Left kidney (tissue), 2 donors: ENCODE measurements around the gene UNC13B. TPM values are rescaled to one million over a fixed set of nuclear protein-coding genes. Genes with fewer than 3 reads are reported as not detected.
A peak's percentile ranks its signal among the peaks of the same experiment; 100 is the strongest.
"Not testable (repeated sequence)": the region's sequence is repeated elsewhere in the genome, so short reads cannot be mapped to it uniquely, and the experiment has no call there.

ENCODE experiments used
- DNase-seq: peaks from one replicate; pipeline ENCODE4 v3.0.0-alpha.2; 2013
- polyA plus RNA-seq: library from polyadenylated mRNA; unstranded; fragments of 120-200 nt; gene quantifications from one replicate; pipeline ENCODE4 v1.2.1, GENCODE V29; 2013; ENCODE audit not compliant: insufficient read length

Gene UNC13B
- polyA plus RNA-seq, 1 donor: 27.8 TPM

DNA sequence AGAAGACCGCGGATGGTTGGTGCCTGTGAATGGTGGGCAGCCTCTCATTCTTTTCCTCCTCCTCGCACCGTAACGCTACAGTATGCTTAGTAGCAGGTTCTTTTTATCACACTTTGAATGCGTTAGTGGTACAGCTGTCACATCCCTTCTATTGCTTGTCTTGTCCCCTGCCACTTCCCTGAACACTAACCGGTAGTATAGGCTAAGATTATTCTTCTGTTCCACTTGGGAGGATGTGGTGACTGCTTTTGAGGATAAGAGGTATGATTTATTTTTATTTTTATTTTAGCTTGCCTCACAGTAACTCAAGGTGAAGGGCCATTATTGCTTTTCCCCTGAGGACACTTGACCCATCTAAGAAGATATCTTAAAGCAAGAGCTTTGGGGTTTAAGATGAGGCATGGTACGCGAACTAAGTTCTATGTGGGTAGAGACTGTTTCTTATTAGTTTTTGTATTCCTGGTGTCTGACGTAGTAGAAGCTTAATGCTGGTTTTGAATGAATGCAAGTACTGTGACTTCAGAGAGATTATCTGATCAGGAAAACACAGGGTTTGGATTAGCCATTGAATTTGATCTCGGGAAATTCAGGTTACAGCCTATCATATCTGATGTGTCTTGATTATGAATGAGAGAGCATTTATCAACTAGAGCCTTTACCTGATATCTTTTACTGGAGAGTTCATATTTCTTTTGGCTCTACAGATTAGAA, 951 bp downstream of the UNC13B start:
- DNase-seq: peak; percentile 14

DNA sequence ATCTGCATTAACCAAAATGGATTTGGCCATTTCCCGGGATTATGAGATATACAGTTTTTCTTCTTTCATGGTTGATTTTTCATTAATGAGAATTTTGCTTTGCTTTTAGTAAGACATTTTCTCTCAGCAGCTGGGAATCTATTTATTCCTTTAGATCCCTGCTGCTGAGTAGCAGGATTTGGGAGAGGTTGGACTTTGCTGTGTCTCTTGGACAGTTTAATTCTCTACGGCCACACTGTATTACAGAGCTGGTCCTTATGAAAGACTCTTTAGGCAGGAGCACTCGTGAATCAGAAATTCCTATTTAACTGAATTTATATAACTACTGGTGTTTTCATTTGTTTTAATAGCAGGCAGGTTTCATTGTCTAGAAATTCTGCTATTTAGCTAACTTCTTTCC, 1.6 kb downstream of the UNC13B start:
- DNase-seq: no peak

DNA sequence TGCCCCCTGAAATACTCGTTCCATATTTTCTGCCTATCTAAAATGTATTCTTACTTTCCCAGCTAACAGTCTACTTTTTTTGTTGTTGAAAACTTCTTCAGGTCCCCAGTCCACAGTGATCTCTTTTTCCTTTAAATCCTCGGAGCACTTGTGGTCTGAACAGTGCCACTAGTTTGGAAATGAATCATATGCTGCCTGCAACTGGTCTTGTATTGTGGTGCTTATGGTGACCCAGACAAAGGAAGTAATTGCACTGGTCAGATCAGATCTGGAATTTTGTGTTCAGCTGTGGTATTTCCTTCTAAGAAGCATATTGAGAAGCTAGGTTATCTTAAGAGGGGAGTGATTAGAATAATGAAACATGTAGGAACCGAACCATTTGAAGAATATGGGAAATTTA, 2.9 kb downstream of the UNC13B start:
- no peak for DNase-seq

DNA sequence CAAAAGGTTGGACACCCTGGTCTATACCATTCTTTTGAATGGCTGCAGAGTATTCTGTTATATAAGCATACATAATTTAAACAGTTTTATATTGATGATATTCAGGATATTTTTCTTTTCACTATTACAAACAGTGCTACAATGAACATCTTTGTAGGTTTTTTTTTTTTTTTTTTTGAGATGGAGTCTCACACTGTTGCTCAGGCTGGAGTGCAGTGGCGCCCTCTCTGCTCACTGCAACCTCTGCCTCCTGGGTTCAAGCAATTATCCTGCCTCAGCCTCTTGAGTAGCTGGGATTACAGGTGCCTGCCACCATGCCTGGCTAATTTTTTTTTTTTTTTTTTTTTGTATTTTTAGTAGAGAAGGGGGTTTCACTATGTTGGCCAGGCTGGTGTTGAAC, 5.6 kb downstream of the UNC13B start:
- not testable (repeated sequence) for DNase-seq

DNA sequence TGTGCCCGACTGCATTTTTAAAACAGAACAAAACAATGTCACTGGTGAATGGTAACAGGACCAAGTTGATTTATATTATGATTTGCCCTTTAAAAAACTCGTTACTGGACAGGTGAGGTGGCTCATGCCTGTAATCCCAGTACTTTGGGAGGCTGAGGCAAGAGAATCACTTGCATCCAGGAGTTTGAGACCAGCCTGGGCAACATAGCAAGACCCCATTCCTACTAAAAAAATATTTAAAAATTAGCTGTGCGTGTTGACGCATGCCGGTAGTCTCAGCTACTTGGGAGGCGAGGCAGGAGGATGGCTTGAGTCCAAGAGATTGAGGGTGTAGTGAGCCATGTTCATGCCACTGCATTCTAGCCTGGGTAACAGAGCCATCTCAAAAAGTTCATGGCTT, 7.2 kb downstream of the UNC13B start:
- DNase-seq: no peak

DNA sequence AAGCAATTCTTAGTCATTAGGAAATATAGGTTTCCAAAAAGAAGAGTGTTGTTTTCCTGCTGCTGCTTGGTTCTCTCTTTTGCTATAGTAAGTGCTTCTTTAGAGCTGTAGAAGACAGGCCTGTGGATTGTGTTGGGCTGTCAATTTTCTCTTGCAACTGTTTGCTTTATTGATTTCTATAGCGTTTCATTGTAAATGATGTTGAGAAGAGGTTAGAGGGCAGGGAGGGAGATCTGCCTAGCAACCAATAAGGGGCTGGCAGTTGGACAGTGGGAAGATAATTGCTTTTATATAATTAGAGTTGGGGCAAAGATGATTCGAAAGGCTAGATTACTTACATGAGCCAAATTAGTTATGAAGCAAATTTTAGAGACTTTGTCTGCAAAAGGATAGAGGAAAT, 11.1 kb downstream of the UNC13B start:
- DNase-seq: no peak

DNA sequence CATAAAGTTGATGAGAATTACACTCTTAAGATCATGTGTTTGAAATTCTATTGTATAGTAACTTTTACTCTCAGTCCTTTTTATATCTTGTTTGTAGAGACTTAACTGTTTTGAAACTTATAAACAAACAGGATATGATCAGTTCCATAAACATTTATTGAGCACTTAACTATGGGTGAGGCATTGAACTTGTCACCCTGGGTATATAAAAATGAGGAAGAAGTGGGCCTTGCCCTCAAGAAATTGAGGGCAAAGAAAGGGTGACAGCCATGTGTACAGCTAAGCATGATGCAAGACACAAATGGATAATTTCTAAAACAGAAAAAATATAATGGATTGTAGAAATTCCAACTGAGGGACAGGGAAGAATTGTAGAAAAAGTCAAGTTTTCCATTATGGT, 15.7 kb downstream of the UNC13B start:
- no peak for DNase-seq

DNA sequence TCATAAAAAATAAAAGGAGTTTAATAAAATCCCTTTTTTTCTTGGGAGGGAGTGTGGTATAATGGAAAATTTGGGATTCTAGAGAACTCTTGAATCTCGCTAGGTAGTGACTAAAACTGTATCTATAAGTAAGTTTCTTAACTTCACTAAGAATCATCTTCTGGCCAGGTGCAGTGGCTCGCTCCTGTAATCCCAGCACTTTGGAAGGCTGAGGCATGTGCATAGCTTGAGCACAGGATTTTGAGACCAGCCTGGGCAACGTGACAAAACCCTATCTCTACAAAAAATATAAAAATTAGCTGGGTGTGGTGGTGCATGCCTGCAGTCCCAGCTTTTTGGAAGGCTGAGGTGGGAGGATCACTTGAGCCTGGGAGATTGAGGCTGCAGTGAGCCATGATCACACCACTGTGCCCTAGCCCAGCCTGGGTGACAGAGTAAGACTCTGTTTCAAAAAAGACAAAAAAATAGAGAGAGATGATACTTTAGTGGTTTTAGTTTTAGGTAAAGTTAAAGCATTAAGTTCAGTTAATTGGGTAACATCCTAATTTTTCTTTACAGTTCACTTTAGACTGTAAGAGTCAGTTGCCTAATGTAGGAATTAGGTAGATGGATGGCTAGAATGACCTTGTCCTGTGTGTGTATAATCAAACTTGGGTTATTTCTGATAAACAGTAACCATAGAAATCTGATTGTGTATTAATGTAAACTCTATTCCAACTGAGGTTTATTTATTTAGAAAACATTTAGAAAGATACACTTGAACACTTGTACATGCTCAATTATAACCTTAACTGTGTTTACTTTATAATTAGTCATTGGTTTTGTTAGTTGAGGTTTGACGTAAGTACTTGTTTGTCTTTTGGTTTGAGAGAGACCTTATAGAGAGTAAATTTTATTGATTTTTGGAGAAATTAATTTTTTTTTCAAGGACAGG, 17.8 kb downstream of the UNC13B start:
- no peak for DNase-seq

DNA sequence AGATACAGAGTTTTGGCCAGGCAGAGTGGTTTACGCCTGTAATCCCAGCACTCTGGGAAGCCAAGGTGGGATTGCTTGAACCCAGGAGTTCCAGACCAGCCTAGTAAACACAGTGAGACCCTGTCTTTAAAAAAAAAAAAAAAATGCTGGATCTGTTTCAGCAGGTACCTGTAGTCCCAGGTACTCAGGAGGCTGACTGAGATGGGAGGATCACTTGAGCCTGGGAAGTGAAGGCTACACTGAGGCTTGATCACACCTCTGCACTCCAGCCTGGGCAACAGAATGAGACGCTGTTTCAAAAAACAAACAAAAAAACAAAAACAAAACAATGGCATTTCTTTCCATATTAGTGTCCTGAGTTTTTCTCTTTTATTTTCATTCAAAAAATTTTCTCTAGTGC, 19.0 kb downstream of the UNC13B start:
- DNase-seq: no peak

DNA sequence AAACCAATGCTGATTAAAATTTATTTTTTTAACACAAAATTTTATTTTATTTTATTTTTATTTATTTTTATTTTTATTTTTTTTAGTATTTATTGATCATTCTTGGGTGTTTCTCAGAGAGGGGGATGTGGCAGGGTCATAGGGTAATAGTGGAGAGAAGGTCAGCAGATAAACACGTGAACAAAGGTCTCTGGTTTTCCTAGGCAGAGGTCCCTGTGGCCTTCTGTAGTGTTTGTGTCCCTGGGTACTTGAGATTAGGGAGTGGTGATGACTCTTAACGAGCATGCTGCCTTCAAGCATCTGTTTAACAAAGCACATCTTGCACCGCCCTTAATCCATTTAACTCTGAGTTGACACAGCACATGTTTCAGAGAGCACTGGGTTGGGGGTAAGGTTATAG, 20.6 kb downstream of the UNC13B start:
- not testable (repeated sequence) for DNase-seq

DNA sequence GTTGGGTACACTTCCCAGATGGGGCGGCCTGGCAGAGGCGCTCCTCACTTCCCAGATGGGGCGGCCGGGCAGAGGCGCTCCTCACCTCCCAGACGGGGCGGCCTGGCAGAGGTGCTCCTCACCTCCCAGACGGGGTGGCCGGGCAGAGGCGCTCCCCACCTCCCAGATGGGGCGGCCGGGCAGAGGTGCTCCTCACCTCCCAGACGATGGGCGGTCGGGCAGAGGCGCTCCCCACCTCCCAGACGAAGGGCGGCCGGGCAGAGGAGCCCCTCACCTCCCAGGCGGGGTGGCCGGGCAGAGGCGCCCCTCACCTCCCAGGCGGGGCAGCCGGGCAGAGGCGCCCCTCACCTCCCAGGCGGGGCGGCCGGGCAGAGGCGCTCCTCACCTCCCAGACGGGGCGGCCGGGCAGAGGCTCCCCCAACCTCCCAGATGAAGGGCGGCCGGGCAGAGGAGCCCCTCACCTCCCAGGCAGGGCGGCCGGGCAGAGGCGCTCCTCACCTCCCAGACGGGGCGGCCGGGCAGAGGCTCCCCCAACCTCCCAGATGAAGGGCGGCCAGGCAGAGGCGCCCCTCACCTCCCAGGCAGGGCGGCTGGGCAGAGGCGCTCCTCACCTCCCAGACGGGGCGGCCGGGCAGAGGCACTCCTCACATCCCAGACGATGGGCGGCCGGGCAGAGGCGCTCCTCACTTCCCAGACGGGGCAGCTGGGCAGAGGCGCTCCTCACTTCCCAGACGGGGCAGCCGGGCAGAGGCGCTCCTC, 21.4 kb downstream of the UNC13B start:
- not testable (repeated sequence) for DNase-seq

DNA sequence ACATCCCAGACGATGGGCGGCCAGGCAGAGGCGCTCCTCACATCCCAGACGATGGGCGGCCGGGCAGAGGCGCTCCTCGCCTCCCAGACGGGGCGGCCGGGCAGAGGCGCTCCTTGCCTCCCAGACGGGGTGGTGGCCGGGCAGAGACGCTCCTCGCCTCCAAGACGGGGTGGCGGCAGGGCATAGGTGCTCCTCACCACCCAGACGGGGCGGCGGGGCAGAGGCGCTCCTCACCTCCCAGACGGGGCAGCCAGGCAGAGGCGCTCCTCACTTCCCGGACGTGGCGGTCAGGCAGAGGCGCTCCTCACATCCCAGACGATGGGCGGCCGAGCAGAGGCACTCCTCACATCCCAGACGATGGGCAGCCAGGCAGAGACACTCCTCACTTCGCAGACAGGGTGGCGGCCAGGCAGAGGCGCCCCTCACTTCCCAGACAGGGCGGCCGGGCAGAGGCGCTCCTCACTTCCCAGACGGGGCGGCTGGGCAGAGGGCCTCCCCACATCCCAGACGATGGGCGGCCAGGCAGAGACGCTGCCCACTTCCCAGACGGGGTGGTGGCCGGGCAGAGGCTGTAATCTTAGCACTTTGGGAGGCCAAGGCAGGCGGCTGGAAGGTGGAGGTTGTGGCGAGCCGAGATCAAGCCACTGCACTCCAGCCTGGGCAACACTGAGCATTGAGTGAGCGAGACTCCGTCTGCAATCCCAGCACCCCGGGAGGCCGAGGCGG, 22.1 kb downstream of the UNC13B start:
- not testable (repeated sequence) for DNase-seq

DNA sequence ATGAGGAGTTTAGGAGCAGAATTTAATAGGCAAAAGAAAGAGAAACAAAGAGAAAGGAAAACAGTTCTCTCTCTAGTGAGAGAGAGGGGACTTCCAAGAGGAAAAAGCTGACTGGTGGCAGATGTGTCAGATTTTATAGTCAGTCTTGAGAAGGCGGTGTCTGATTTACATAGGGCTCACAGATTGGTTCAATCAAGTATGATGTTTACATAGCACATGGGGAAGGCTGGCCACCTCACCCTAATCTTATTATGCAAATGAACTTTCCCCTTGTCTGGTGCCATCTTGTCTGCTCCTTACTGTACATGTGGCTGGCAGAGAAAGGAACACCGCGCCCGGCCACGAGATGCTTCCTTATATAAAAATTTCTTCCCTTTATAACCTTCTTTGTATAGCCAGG, 24.7 kb downstream of the UNC13B start:
- no peak for DNase-seq

DNA sequence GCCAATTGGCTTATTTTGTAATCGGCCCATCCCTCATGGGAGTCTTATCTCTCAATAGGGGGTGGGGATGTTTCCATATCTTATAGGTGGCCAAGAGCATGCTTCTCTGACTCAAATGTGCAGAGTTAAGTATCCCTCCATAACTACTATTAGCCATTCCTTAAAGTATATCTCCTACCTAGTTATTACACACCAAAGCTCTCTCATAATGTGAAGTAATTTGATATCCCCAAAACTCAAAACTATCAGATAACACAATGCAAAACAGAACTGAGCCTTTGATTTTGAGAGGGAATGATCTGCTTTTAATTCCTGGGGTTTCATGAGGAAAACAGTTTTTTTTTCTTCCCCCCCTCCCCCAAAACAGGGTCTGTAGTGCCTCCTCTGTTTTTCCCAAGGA, 28.4 kb downstream of the UNC13B start:
- no peak for DNase-seq

DNA sequence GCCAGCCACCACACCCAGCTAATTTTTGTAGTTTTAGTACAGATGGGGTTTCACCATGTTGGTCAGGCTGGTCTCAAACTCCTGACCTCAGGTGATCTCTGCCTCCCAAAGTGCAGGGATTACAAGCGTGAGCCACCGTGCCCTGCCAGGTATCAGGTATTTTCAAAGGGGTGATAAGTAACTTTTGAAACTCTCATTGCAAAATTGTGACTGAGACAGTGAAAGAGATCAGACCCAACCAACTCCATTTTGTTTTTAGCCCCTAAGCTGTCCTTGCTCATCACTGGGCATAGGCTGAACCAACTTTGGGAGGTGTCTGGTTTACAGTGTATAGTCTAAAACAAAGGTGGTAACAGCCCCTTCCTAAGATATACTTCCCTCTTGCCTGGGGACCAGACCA, 29.3 kb downstream of the UNC13B start:
- DNase-seq: no peak

DNA sequence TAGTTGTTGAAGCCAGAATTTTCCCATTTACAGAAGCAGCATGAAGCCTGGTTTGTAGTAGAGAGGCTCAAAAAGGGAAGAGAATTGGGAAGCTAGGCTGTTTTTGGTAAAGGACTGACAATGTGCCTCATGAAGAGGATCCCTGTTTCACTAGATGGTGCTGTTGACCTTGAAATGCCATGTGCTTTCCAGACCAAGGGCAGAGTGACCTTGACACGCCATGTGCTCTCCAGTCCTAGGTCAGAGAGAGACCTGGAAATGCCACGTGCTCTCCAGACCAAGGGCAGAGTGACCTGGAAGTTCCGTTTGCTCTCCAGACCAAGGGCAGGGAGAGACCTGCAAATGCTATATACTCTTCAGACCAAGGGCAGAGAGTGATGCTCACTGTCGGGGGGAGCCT, 32.0 kb downstream of the UNC13B start:
- DNase-seq: no peak

DNA sequence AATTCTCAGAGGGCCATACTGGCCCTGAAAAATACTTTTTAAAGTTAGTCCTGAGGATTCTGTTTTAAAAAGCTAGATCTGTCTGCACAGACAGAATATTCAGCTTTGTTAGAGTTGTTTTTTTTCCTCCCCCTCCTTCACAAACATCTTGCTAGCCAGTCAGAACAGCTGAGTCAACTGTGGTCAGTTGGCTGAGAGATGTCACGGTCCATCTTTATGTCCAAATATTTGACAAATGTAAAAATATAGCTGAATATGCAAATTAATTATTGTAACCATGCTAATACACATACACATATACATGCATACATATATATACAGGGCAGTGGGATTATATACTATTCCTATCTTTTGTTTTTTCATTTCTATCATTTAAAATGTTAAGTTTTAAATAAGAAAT, 33.9 kb downstream of the UNC13B start:
- DNase-seq: no peak

DNA sequence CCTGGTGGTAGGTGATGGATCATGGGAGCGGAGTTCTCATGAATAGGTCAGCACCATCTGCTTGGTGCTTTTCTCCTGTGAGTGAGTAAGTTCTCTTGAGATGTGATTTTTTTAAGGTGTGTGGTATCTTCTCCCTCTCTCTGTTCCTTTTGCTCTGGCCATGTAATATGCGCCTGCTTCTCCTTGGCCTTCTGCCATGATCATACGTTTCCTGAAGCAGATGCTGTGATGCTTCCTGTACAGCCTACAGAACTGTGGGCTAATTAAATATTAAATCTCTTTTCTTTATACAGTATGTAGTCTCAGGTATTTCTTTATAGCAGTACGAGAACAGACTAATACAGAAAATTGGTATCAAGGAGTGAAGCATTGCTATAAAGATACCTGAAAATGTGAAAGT, 36.4 kb downstream of the UNC13B start:
- DNase-seq: no peak

DNA sequence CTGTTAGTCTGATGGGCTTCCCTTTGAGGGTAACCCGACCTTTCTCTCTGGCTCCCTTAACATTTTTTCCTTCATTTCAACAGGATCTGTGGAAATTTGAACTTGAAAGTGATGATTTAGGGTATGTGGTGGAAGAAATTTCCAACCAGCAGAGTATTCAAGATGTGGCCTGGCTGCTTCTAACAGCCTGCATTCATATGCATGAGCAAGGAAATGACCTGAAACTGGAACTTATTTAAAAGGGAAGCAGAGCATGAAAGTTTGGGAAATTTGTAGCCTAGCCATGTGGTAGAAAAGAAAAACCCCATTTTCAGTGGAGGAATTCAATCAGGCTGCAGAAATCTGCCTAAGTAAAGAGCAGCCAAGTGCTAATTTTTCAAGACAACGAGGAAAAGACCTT, 41.7 kb downstream of the UNC13B start:
- no peak for DNase-seq

DNA sequence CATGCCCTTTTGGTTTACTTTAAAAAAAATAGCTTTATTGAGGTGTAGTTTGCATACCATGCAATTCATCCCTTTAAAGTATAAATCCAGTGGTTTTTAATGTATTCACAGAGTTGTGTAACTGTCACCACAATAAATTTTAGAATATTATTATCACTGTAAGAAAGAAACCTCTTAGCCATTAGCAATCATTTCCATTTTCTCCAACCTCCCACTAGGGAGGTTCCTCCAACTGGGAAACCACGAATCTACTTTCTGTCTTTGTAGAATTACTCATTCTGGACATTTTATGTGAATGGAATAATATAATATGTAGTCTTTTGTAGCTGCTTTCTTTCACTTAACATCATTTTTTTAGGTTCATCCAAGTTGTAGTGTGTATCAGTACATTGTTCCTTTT, 43.5 kb downstream of the UNC13B start:
- no peak for DNase-seq

DNA sequence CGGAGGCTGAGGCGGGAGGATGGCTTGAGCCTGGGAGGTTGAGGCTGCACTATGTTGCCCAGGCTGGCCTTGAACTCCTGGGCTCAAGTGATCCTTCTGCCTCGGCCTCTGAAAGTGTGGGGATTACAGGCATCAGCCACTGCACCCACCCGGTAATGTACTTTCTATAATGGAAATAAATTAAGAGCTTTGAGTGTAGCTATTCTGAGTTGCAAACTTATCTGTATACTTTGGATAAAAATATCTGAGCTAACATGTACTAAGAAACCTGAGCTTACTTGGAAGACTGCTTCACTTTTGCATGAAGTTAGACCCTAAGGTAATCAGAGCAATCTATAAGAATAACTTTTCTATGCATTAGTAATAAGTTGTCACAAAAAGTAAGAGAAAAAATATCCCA, 50.0 kb downstream of the UNC13B start:
- DNase-seq: no peak
